ENCODE measurements around the gene RPL32.
"Not testable (repeated sequence)": the region's sequence is repeated elsewhere in the genome, so short reads cannot be mapped to it uniquely, and the experiment has no call there.

The RPL32 gene

GRCh38 chr3:12810013-12810780, 31.2 kb downstream of the RPL32 start:
- DNase-seq (ENCODE audit: low read depth in 1 of 2, low spot score in 1 of 2): peak; percentile 86 to 88

- DNase-seq (ENCODE audit: low read depth in 1 of 2, low spot score in 1 of 2): no peak
Measured at GRCh38 chr3:12809435-12809834, 31.9 kb downstream of the RPL32 start.

GRCh38 chr3:12809001-12809400, 32.4 kb downstream of the RPL32 start:
- no peak for DNase-seq (ENCODE audit: low read depth in 1 of 2, low spot score in 1 of 2)

GRCh38 chr3:12808587-12808986, 32.8 kb downstream of the RPL32 start:
- DNase-seq (ENCODE audit: low read depth in 1 of 2, low spot score in 1 of 2): no peak

- no peak for DNase-seq (ENCODE audit: low read depth in 1 of 2, low spot score in 1 of 2)
Measured at GRCh38 chr3:12807601-12808359, 33.6 kb downstream of the RPL32 start.

GRCh38 chr3:12807066-12807465, 34.3 kb downstream of the RPL32 start:
- DNase-seq (ENCODE audit: low read depth in 1 of 2, low spot score in 1 of 2): no peak

- no peak for DNase-seq (ENCODE audit: low read depth in 1 of 2, low spot score in 1 of 2)
Measured at GRCh38 chr3:12803371-12803770, 38.0 kb downstream of the RPL32 start.

GRCh38 chr3:12799525-12800440, 41.6 kb downstream of the RPL32 start:
- no peak for DNase-seq (ENCODE audit: low read depth in 1 of 2, low spot score in 1 of 2)

- DNase-seq (ENCODE audit: low read depth in 1 of 2, low spot score in 1 of 2): no peak
Measured at GRCh38 chr3:12798559-12799179, 42.7 kb downstream of the RPL32 start.

- DNase-seq (ENCODE audit: low read depth in 1 of 2, low spot score in 1 of 2): no peak
Measured at GRCh38 chr3:12797892-12798558, 43.3 kb downstream of the RPL32 start.

GRCh38 chr3:12797124-12797891, 44.1 kb downstream of the RPL32 start:
- no peak for DNase-seq (ENCODE audit: low read depth in 1 of 2, low spot score in 1 of 2)

GRCh38 chr3:12796171-12797123, 44.9 kb downstream of the RPL32 start, which contains the start of gene CAND2:
TSS of gene CAND2 (plus strand) at chr3:12796680. CDS start at chr3:12796721, 41 bp downstream.
- peak in 1 of 2 donors; percentile 33 for DNase-seq (ENCODE audit: low read depth in 1 of 2, low spot score in 1 of 2)

- DNase-seq (ENCODE audit: low read depth in 1 of 2, low spot score in 1 of 2): no peak
Measured at GRCh38 chr3:12793701-12794100, 47.7 kb downstream of the RPL32 start.

GRCh38 chr3:12791430-12791829, 49.9 kb downstream of the RPL32 start:
- DNase-seq (ENCODE audit: low read depth in 1 of 2, low spot score in 1 of 2): no peak

GRCh38 chr3:12787967-12788690, 53.2 kb downstream of the RPL32 start:
- DNase-seq (ENCODE audit: low read depth in 1 of 2, low spot score in 1 of 2): not testable (repeated sequence)

- peak; percentile 20 to 42 for DNase-seq (ENCODE audit: low read depth in 1 of 2, low spot score in 1 of 2)
Measured at GRCh38 chr3:12787346-12787745, 54.0 kb downstream of the RPL32 start.

- DNase-seq (ENCODE audit: low read depth in 1 of 2, low spot score in 1 of 2): no peak
Measured at GRCh38 chr3:12785096-12785495, 56.3 kb downstream of the RPL32 start.

All from stimulated activated CD4-positive, alpha-beta T cell treated with anti-CD3 and anti-CD28 coated beads, Interleukin-15, amount 100 ng/mL, for 1 hour (primary cell).